Measurements from ENCODE around the gene HSD11B1L.

HSD11B1L gene

DNA sequence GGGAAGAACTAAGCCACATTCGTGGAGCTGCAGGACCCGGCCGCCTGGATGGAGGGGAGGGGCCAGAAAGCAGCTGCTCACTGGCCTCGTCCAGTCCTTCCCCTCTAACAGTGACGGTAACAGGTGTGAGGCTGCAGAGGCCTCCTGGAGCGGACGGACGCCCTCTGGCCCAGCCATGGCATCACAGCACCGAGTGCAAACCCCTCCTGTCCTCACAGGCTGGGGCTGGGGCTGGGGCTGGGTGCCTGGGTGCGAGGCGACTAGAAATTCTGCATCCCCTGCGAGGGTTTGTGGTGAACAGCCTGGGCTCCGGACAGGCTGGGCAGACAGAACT lies 4.1 kb upstream of the HSD11B1L start:
- H3K27ac ChIP-seq, result no peak overlapping the region
- TF ChIP-seq, protein P1, sequence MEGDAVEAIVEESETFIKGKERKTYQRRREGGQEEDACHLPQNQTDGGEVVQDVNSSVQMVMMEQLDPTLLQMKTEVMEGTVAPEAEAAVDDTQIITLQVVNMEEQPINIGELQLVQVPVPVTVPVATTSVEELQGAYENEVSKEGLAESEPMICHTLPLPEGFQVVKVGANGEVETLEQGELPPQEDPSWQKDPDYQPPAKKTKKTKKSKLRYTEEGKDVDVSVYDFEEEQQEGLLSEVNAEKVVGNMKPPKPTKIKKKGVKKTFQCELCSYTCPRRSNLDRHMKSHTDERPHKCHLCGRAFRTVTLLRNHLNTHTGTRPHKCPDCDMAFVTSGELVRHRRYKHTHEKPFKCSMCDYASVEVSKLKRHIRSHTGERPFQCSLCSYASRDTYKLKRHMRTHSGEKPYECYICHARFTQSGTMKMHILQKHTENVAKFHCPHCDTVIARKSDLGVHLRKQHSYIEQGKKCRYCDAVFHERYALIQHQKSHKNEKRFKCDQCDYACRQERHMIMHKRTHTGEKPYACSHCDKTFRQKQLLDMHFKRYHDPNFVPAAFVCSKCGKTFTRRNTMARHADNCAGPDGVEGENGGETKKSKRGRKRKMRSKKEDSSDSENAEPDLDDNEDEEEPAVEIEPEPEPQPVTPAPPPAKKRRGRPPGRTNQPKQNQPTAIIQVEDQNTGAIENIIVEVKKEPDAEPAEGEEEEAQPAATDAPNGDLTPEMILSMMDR (conservative IDR thresholded peaks at IDR 0.05), result no peak

DNA sequence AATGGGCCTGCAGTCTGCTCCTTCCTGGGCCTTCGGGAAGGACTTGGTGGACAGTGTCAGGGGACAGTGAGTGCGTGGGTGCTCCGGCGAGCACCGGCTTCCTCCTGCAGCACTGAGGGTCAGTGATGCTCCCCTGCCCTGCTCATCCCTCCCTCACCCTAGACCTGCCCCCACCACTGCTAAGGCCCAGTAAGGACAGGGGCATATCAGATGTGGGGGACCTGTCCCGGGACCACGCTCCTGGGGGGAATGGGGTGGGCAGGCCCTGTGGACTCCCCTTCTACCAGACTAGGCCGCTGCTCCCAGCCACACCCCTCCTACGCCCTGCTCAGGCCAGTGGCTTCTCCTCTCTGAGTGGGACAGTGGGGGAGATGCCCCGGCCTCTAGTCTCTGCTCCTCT lies 3.7 kb upstream of the HSD11B1L start:
- H3K27ac ChIP-seq, result no peak overlapping the region

DNA sequence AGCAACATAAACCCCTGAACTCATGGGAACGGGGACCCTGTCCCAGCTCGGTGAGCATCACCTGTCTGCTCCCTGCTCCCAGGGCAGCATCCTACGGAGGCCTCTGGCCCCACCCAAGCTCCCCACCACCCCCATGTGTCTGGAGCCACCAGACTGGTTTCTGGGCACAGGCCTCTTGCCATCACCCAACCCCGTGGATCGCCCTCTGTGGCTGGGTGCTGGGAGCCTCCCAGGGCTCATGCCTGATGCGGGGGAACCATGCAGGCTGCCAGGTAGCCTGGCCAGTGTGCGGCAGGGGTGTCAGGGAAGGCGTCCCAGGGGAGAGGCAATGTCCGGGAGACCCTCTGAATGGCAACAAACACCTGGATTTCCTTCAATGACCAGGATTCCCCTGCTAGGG lies 3.2 kb upstream of the HSD11B1L start:
- TF ChIP-seq, protein P1 (conservative IDR thresholded peaks at IDR 0.05), result no peak
- no peak overlapping the region for H3K27ac ChIP-seq

More for the DNA sequence above, 3.7 kb upstream of the HSD11B1L start:
- TF ChIP-seq, protein P1 (conservative IDR thresholded peaks at IDR 0.05), result no peak

DNA sequence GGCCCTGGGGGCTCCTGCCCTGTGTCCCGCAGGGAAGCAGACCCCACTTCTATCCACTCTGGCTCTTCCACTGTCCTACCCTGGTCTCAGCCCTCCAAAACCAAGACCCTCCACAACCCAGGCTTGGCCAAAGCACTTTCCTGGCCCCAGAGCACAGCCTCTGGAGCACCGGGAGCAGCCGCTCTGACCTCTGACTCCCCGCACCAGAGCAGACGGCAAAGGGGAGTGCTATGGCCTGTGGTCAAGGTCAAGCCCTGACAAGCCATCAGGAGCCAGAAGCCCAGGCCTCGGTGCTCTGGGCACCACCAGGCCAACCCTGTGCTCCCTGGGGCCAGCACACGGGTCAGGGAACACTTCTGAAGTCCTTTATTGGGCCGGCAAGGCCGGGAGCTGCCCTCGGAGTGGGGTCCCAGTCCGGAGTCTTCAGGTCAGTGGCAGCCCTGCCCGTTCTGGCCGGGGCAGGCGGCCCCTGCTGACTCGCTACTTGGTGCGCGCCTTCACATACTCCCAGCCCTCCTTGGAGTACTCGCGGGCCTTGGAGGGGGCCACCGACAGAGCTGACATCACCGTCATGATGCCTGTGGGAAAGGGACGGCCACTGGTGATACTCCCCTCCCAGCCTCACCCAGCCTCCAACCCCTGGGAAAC lies 2.6 kb upstream of the HSD11B1L start:
- TF ChIP-seq, protein P1 (conservative IDR thresholded peaks at IDR 0.05), result no peak
- H3K27ac ChIP-seq, result no peak overlapping the region

DNA sequence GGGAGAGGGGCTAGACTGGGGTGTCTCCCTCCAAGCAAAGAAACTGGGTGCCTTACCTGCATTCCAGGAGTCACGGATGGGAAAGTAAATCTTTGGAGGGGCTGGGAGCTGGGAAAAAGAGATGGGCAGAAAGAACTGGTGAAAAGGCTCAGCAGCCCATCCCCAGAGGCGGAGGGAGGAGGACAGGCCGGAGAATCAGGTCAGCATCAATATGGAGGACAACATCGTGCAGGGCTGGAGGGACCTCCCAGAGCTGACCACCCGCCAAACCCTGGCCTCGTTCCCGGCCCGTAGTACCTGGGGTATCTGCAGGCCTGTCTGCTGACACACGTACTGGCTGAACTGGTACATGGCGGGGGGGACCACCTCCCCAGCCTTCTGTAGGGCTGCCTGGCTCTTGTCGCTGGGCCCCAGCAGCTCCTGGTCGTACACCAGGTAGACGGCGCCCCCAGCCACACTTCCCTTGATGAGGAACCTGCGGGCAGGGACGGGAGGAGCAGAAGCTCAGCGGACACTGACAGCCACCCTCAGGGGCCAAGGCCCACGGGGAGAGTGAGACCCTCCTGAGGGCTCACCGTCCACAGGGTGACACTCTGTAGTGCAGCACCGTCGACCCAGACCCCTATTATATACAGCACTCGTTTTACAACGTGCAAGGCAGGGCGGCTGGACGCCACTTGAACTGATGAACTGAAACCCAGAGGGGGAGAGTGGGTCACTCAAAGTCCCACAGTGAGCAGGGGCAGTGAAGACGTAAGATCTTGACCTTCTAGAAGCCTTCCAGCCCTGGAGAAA lies 1.3 kb upstream of the HSD11B1L start:
- peak overlapping the region; percentile 73 for H3K27ac ChIP-seq
- TF ChIP-seq, protein P1 (conservative IDR thresholded peaks at IDR 0.05), result no peak

DNA sequence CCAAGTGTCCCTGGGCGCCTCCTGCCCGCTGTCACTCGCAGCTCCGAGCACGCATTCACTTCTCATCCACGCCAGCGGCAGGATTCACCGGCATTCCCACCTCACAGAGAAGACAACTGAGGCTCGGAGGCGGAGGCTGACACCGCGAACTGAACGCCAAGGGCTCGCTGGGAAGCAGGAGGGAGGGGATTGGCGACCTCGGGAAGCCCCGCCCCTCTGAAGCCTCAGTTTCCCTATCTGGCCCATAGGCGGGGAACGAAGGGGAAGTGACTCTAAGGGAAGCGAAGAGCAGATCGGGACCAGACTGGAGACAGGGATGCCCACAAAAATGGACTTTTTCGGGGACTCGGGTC lies 767 bp upstream of the HSD11B1L start:
- TF ChIP-seq, protein P1 (conservative IDR thresholded peaks at IDR 0.05), result no peak
- peak overlapping the region; percentile 73 for H3K27ac ChIP-seq

DNA sequence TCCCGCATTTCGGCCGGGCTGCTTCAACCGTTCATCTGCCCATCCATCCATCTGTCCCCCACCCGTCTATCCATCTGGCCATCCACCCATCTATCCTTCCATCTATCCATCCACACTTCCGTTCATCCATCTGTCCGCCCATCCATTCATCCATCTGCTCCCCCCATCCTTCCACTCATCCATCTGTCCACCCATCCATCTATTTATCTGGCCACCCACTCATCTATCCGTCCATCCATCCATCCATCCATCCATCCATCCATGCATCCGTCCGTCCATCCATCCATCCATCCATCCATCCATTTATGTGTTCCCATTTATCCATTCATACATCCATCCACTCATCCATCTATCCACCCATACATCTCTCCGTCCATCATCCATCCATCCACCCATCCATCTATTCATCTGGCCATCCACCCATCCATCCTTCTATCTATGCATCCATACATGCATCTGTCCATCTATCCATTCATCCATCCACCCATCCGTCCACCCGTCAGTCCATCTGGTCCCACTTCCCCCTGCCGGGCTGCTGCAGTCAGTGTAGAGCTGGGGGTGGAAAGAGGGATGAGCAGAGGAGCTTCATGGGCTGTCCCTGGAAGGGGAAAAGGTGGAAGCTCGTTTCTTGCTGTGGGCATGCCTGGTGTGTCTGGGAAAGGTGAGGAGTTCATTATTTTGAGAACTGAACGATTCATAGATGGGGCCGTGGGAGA lies 722 bp downstream of the HSD11B1L start:
- H3K27ac ChIP-seq, result peak overlapping the region; percentile 73; the same call in 1 of the 2 replicates
- TF ChIP-seq, protein P1 (conservative IDR thresholded peaks at IDR 0.05), result no peak

All from VCaP (cell line).